HuH-7.5 (cell line): ENCODE measurements around the gene IMMP2L.
"Not testable (repeated sequence)": the region's sequence is repeated elsewhere in the genome, so short reads cannot be mapped to it uniquely, and the experiment has no call there.

Source experiments
- DNase-seq: peaks from one replicate; pipeline ENCODE4 v3.0.0; 2011; ENCODE audit warnings: low spot score

Gene IMMP2L

GRCh38 chr7:111074748-111075146, 487.5 kb downstream of the IMMP2L start:
- no peak for DNase-seq

GRCh38 chr7:111074071-111074747, 488.1 kb downstream of the IMMP2L start:
- DNase-seq: no peak

GRCh38 chr7:111072658-111073057, 489.6 kb downstream of the IMMP2L start:
- DNase-seq: not testable (repeated sequence)

- DNase-seq: no peak
These were observed 490.7 kb downstream of the IMMP2L start for GRCh38 chr7:111071556-111071955.

GRCh38 chr7:111068618-111069017, 493.7 kb downstream of the IMMP2L start:
- DNase-seq: no peak

GRCh38 chr7:111067682-111068081, 494.6 kb downstream of the IMMP2L start:
- no peak for DNase-seq

GRCh38 chr7:111067251-111067650, 495.0 kb downstream of the IMMP2L start:
- no peak for DNase-seq

- DNase-seq: no peak
These were observed 499.1 kb downstream of the IMMP2L start for GRCh38 chr7:111063166-111063565.

GRCh38 chr7:111059833-111060232, 502.5 kb downstream of the IMMP2L start:
- DNase-seq: no peak

GRCh38 chr7:111057066-111057465, 505.2 kb downstream of the IMMP2L start:
- DNase-seq: no peak

GRCh38 chr7:111056371-111056770, 505.9 kb downstream of the IMMP2L start:
- no peak for DNase-seq

- DNase-seq: no peak
These were observed 509.3 kb downstream of the IMMP2L start for GRCh38 chr7:111053035-111053434.

- DNase-seq: no peak
These were observed 510.5 kb downstream of the IMMP2L start for GRCh38 chr7:111051832-111052231.

GRCh38 chr7:111050875-111051416, 511.3 kb downstream of the IMMP2L start:
- no peak for DNase-seq

- DNase-seq: no peak
These were observed 512.2 kb downstream of the IMMP2L start for GRCh38 chr7:111049971-111050680.

- no peak for DNase-seq
These were observed 514.7 kb downstream of the IMMP2L start for GRCh38 chr7:111047595-111047994.

- no peak for DNase-seq
These were observed 516.8 kb downstream of the IMMP2L start for GRCh38 chr7:111045449-111045848.

GRCh38 chr7:111043561-111043960, 518.7 kb downstream of the IMMP2L start:
- no peak for DNase-seq

- DNase-seq: no peak
These were observed 519.5 kb downstream of the IMMP2L start for GRCh38 chr7:111042842-111043241.

- no peak for DNase-seq
These were observed 520.7 kb downstream of the IMMP2L start for GRCh38 chr7:111041577-111041976.

GRCh38 chr7:111038185-111038584, 524.1 kb downstream of the IMMP2L start:
- DNase-seq: no peak

- no peak for DNase-seq
These were observed 530.4 kb downstream of the IMMP2L start for GRCh38 chr7:111031916-111032315.

- DNase-seq: no peak
These were observed 532.0 kb downstream of the IMMP2L start for GRCh38 chr7:111030336-111030735.
